Endodermal cell (in vitro differentiated cells): ENCODE results near the gene SLC12A4. TPM values are rescaled to one million over a fixed set of nuclear protein-coding genes. Genes with fewer than 3 reads are reported as not detected.
"Not testable (repeated sequence)": the region's sequence is repeated elsewhere in the genome, so short reads cannot be mapped to it uniquely, and the experiment has no call there.

ENCODE experiments used
- DNase-seq: peaks from one replicate; pipeline ENCODE4 v3.0.0-alpha.2; 2017
- H3K27ac ChIP-seq: 2 replicates; pipeline ENCODE4 v1.5.1; 2013; ENCODE audit warnings: mild to moderate bottlenecking, low read depth, low read length, moderate library complexity
- H3K27me3 ChIP-seq: 2 replicates; pipeline ENCODE4 v1.6.1; 2013; ENCODE audit warnings: mild to moderate bottlenecking, low read length, moderate library complexity; ENCODE audit not compliant: insufficient read depth, control insufficient read depth, poor library complexity, severe bottlenecking
- H3K36me3 ChIP-seq: 2 replicates; pipeline ENCODE4 v1.7.0; 2013; ENCODE audit warnings: mild to moderate bottlenecking, low read length, moderate library complexity; ENCODE audit not compliant: control insufficient read depth, insufficient read depth
- H3K4me1 ChIP-seq: one replicate; pipeline ENCODE4 v1.7.0; 2013; ENCODE audit warnings: low read length; ENCODE audit not compliant: control insufficient read depth, insufficient read depth
- H3K4me3 ChIP-seq: 2 replicates; pipeline ENCODE4 v1.5.1; 2013; ENCODE audit warnings: mild to moderate bottlenecking, low read length, moderate library complexity
- H3K9ac ChIP-seq: 2 replicates; pipeline ENCODE4 v1.6.1; 2013; ENCODE audit warnings: mild to moderate bottlenecking, low read length, moderate library complexity; ENCODE audit not compliant: poor library complexity, severe bottlenecking; ENCODE audit errors: extremely low read depth
- H3K9me3 ChIP-seq: 2 replicates; pipeline ENCODE4 v1.6.1; 2013; ENCODE audit warnings: mild to moderate bottlenecking, low read length, moderate library complexity; ENCODE audit not compliant: control insufficient read depth
- H3K27ac Mint-ChIP-seq: 2 replicates; pipeline ENCODE4 v1.8.0; 2020; ENCODE audit warnings: mixed read lengths
- H3K27me3 Mint-ChIP-seq: 2 replicates; pipeline ENCODE4 v1.8.0; 2021; ENCODE audit warnings: mild to moderate bottlenecking, mixed read lengths; ENCODE audit not compliant: insufficient read depth
- H3K36me3 Mint-ChIP-seq: 2 replicates; pipeline ENCODE4 v1.8.0; 2020; ENCODE audit warnings: low read depth, mixed read lengths
- H3K4me1 Mint-ChIP-seq: 2 replicates; pipeline ENCODE4 v1.8.0; 2020; ENCODE audit warnings: mixed read lengths
- H3K4me3 Mint-ChIP-seq: 2 replicates; pipeline ENCODE4 v1.8.0; 2020; ENCODE audit warnings: mild to moderate bottlenecking, moderate library complexity, mixed read lengths
- H3K9me3 Mint-ChIP-seq: 2 replicates; pipeline ENCODE4 v1.8.0; 2020; ENCODE audit warnings: mild to moderate bottlenecking, mixed read lengths
- WGBS, 2 experiments: methylation state at CpG; one replicate each; pipeline versions ENCODE4 v1.1.5 to v1.1.7; 2013; ENCODE audit warnings: missing lambda C conversion rate in 2 of 2, mixed read lengths in 1 of 2; ENCODE audit not compliant: insufficient coverage in 1 of 2, insufficient read length in 1 of 2; 5-methylcytosine and 5-hydroxymethylcytosine counted together
- total RNA-seq, 2 donors: library from RNA; stranded (reverse); fragmentation: NEBNext Ultra II Directional in 1 of 2; extraction: Animal tissue kit (Norgen Biotek cat#: 25700) in 1 of 2; gene quantifications; 2 replicates in 1 of 2; 3 replicates in 1 of 2; pipeline ENCODE4 v1.2.1, GENCODE V29; 2021
- TF ChIP-seq, protein P1 (sequence below): fragments of 200-600 bp; sonication (generic); conservative IDR thresholded peaks from 2 replicates; pipeline ENCODE4 v1.5.0; 2021; ENCODE audit warnings: antibody characterized with exemption, mild to moderate bottlenecking

SLC12A4 gene
- total RNA-seq, 2 donors from 2014 or later, result 37.9 to 43.4 TPM

DNA sequence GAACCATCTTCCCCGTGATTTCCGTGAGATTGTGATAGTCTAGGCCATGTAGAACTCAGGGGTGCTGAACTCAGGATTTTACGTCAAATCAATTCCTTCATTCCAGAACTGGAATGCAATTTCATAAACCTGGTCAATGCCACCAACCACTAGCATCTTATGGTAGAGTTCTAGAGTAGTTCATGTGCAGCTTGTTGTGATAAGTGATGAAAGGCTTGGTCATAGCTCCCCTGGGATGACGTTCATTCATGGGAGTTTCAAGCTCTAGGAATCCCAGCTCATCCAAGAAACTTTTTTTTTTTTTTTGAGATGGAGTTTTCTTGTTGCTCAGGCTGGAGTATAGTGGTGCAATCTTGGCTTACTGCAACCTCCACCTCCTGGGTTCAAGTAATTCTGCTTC lies 34.6 kb upstream of the SLC12A4 start:
- 92% methylated on average over 4 of the region's 4 CpGs; no CpG with 5 or more reads in 1 of the 2 experiments for WGBS, 2 experiments

DNA sequence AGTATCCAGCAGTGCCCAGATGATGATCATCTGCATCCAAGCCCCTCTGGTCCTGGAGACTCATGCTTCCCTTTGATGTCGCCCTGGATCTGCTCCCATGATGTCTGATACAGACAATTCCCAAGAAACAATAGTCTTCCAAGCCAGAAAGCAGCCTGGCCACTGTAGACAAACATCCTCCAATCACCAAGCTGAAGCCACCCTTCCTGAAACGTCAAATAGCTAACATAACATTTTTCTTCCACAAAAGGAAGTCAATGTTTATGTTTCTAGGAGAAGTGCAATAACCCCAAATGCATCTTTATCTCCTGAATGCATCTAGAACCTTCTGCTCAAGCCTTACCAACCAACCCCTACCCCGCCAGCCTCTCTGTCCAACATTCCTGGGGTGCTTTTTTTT lies 32.0 kb upstream of the SLC12A4 start:
- Histone ChIP-seq H3K4me1 (no peaks in the 10 kb centered on the region), H3K36me3 (no peaks in the 10 kb centered on the region), H3K9ac (no peak overlapping the region), H3K27me3 (no peaks in the 10 kb centered on the region), H3K9me3 (peaks cover 5% of the 10 kb centered on the region), H3K4me3 (no peak overlapping the region), H3K27ac (no peak overlapping the region)
- H3K27me3 Mint-ChIP-seq, result no peaks in the 10 kb centered on the region
- H3K36me3 Mint-ChIP-seq, result no peaks in the 10 kb centered on the region
- H3K9me3 Mint-ChIP-seq, result peaks cover 2% of the 10 kb centered on the region
- no peak for DNase-seq
- H3K27ac Mint-ChIP-seq, result no peak overlapping the region
- TF ChIP-seq, protein P1, sequence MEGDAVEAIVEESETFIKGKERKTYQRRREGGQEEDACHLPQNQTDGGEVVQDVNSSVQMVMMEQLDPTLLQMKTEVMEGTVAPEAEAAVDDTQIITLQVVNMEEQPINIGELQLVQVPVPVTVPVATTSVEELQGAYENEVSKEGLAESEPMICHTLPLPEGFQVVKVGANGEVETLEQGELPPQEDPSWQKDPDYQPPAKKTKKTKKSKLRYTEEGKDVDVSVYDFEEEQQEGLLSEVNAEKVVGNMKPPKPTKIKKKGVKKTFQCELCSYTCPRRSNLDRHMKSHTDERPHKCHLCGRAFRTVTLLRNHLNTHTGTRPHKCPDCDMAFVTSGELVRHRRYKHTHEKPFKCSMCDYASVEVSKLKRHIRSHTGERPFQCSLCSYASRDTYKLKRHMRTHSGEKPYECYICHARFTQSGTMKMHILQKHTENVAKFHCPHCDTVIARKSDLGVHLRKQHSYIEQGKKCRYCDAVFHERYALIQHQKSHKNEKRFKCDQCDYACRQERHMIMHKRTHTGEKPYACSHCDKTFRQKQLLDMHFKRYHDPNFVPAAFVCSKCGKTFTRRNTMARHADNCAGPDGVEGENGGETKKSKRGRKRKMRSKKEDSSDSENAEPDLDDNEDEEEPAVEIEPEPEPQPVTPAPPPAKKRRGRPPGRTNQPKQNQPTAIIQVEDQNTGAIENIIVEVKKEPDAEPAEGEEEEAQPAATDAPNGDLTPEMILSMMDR, result no peak
- WGBS, 2 experiments, result 62 to 88% methylated on average over 2 to 3 of the region's 3 CpGs
- H3K4me3 Mint-ChIP-seq, result no peak overlapping the region
- no peaks in the 10 kb centered on the region for H3K4me1 Mint-ChIP-seq

More for the DNA sequence above, 34.6 kb upstream of the SLC12A4 start:
- Mint-ChIP-seq H3K27ac (no peak overlapping the region), H3K4me3 (no peak overlapping the region), H3K36me3 (no peaks in the 10 kb centered on the region), H3K9me3 (peaks cover 2% of the 10 kb centered on the region), H3K27me3 (no peaks in the 10 kb centered on the region), H3K4me1 (peaks cover 6% of the 10 kb centered on the region)
- Histone ChIP-seq H3K27me3 (no peaks in the 10 kb centered on the region), H3K9me3 (peaks cover 5% of the 10 kb centered on the region), H3K9ac (no peak overlapping the region), H3K4me1 (no peaks in the 10 kb centered on the region), H3K27ac (no peak overlapping the region), H3K4me3 (no peak overlapping the region), H3K36me3 (no peaks in the 10 kb centered on the region)
- DNase-seq, result no peak
- TF ChIP-seq, protein P1, result no peak

DNA sequence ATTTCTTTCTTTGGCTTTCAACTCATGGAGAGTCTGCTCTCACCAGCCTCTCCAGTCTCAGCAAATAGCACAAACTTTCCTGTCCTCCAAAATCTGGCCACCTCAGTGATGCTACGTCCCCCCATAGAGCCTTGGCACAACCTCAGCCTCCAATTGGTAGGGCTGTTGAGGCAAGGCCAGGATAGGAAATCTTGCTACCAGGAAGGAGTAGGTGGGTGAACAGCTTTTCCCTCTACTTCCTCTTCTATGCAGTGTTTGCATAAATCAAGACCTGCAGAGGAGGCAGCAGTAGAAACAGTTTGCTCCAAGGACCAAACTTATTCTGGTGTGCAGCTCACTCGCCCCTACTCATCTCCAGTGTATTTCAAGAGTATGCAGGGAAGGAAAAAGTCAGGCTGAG lies 31.5 kb upstream of the SLC12A4 start:
- Mint-ChIP-seq H3K36me3 (no peaks in the 10 kb centered on the region), H3K9me3 (peaks cover 2% of the 10 kb centered on the region), H3K4me1 (no peaks in the 10 kb centered on the region), H3K27ac (no peak overlapping the region), H3K27me3 (no peaks in the 10 kb centered on the region), H3K4me3 (no peak overlapping the region)
- no peak overlapping the region for H3K9ac ChIP-seq
- peaks cover 5% of the 10 kb centered on the region for H3K9me3 ChIP-seq
- no peak overlapping the region for H3K4me3 ChIP-seq
- no peaks in the 10 kb centered on the region for H3K27me3 ChIP-seq
- no peaks in the 10 kb centered on the region for H3K4me1 ChIP-seq
- 93 to 100% methylated on average over 1 to 2 of the region's 2 CpGs for WGBS, 2 experiments
- no peak overlapping the region for H3K27ac ChIP-seq
- TF ChIP-seq, protein P1, result no peak
- DNase-seq, result no peak
- no peaks in the 10 kb centered on the region for H3K36me3 ChIP-seq

GRCh38 chr16:67998779-67999688 lies 30.6 kb upstream of the SLC12A4 start, which contains the start of gene DPEP2:
TSS of gene DPEP2 (minus strand) at chr16:67999484. CDS start at chr16:67993212, 6,272 bp downstream.
- not testable (repeated sequence) for H3K9ac ChIP-seq, H3K4me1 ChIP-seq, H3K4me3 ChIP-seq, H3K36me3 ChIP-seq, H3K36me3 Mint-ChIP-seq, H3K9me3 ChIP-seq, H3K27ac ChIP-seq, DNase-seq, H3K27me3 ChIP-seq, H3K4me1 Mint-ChIP-seq, H3K4me3 Mint-ChIP-seq, H3K27me3 Mint-ChIP-seq, H3K27ac Mint-ChIP-seq, H3K9me3 Mint-ChIP-seq
- WGBS, 2 experiments, result 92 to 95% methylated on average over 7 to 17 of the region's 18 CpGs

DNA sequence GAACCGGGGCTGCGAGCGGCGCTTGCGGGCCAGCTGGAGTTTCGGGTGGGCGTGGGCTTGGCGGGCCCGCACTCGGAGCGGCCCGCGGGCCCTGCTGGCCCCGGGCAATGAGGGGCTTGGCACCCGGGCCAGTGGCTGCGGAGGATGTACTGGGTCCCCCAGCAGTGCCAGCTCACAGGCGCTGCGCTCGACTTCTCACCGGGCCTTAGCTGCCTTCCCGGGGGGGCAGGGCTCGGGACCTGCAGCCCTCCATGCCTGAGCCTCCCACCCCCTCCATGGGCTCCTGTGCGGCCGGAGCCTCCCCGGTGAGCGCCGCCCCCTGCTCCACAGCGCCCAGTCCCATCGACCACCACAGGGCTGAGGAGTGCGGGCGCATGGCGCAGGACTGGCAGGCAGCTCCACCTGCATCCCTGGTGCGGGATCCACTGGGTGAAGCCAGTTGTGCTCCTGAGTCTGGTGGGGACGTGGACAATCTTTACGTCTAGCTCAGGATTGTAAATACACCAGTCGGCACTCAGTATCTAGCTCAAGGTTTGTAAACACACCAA lies 29.9 kb upstream of the SLC12A4 start:
- H3K9ac ChIP-seq, H3K9me3 ChIP-seq, H3K4me1 Mint-ChIP-seq, H3K4me3 ChIP-seq, H3K36me3 ChIP-seq, H3K27me3 ChIP-seq, H3K27ac Mint-ChIP-seq, DNase-seq, H3K36me3 Mint-ChIP-seq, H3K4me1 ChIP-seq, H3K27me3 Mint-ChIP-seq, H3K9me3 Mint-ChIP-seq, H3K4me3 Mint-ChIP-seq, H3K27ac ChIP-seq: not testable (repeated sequence)
- WGBS, 2 experiments, result 97 to 99% methylated on average over 16 to 36 of the region's 36 CpGs
